A673 (cell line): ENCODE results near the gene MSH3.

Source experiments
- CTCF ChIP-seq: fragments of 300-800, 200-600 bp; sonication (generic); conservative IDR thresholded peaks from 2 replicates; pipeline ENCODE4 v1.5.1; 2017; ENCODE audit warnings: low read depth, mild to moderate bottlenecking, antibody characterized with exemption, low read length, moderate library complexity, mixed read lengths
- EZH2 ChIP-seq: fragments of 200-600 bp; sonication (generic); IDR thresholded peaks from 2 replicates; pipeline ENCODE4 v1.6.1; 2017; ENCODE audit warnings: borderline replicate concordance, low read depth, mild to moderate bottlenecking, mixed read lengths, antibody characterized with exemption, low read length; ENCODE audit not compliant: poor library complexity, severe bottlenecking

GRCh38 chr5:80810425-80810824 is 156.0 kb downstream of the MSH3 start:
- TF ChIP-seq EZH2 = no peak
- no peak for TF ChIP-seq CTCF
